Neural cell (in vitro differentiated cells): ENCODE results near the gene SUPT3H. TPM values are rescaled to one million over a fixed set of nuclear protein-coding genes. Genes with fewer than 3 reads are reported as not detected.

Experiments used
- H2AFZ ChIP-seq: fragments of 200-600, 300-800 bp; sonication (generic), shearing (Covaris generic); 2 replicates; pipeline ENCODE4 v1.6.0; 2014; ENCODE audit warnings: low read depth, mild to moderate bottlenecking, antibody characterized with exemption, low read length, moderate library complexity
- H3F3A ChIP-seq: fragments of 200-600 bp; shearing (Covaris generic); 2 replicates; pipeline ENCODE4 v1.6.1; 2016; ENCODE audit warnings: mild to moderate bottlenecking, moderate library complexity, mixed read lengths, antibody characterized with exemption, low read length; ENCODE audit not compliant: insufficient read depth, poor library complexity, severe bottlenecking
- H3K27ac ChIP-seq: fragments of 200-600, 300-800 bp; sonication (generic), shearing (Covaris generic); 2 replicates; pipeline ENCODE4 v1.5.1; 2014; ENCODE audit warnings: mild to moderate bottlenecking, low read length, moderate library complexity
- H3K27me3 ChIP-seq: fragments of 300-800, 200-600 bp; sonication (generic), shearing (Covaris generic); 2 replicates; pipeline ENCODE4 v1.6.0; 2014; ENCODE audit warnings: mild to moderate bottlenecking, low read depth, low read length, moderate library complexity; ENCODE audit not compliant: insufficient read depth
- H3K36me3 ChIP-seq: fragments of 300-800, 200-600 bp; sonication (generic), shearing (Covaris generic); 2 replicates; pipeline ENCODE4 v1.5.1; 2014; ENCODE audit warnings: mild to moderate bottlenecking, antibody characterized with exemption, low read length, moderate library complexity; ENCODE audit not compliant: insufficient read depth
- H3K4me2 ChIP-seq: fragments of 300-800, 200-600 bp; sonication (generic), shearing (Covaris generic); 2 replicates; pipeline ENCODE4 v1.6.0; 2014; ENCODE audit warnings: mild to moderate bottlenecking, low read length
- H3K4me3 ChIP-seq: fragments of 300-800, 200-600 bp; sonication (generic), shearing (Covaris generic); 2 replicates; pipeline ENCODE4 v1.5.1; 2014; ENCODE audit warnings: mild to moderate bottlenecking, low read length, moderate library complexity
- H3K79me2 ChIP-seq: fragments of 200-600 bp; shearing (Covaris generic); replicated peaks from 2 replicates; pipeline ENCODE4 v1.6.0; 2014; ENCODE audit warnings: mild to moderate bottlenecking, low read length, moderate library complexity; ENCODE audit not compliant: insufficient read depth
- H3K9ac ChIP-seq: fragments of 300-800, 200-600 bp; sonication (generic), shearing (Covaris generic); 2 replicates; pipeline ENCODE4 v1.6.1; 2016; ENCODE audit warnings: mild to moderate bottlenecking, low read length, mixed read lengths
- H3K9me2 ChIP-seq: fragments of 200-600 bp; shearing (Covaris generic); 2 replicates; pipeline ENCODE4 v1.6.1; 2016; ENCODE audit warnings: mild to moderate bottlenecking, low read length, mixed read lengths; ENCODE audit not compliant: insufficient read depth
- H3K9me3 ChIP-seq: fragments of 200-600, 300-800 bp; sonication (generic), shearing (Covaris generic); 2 replicates; pipeline ENCODE4 v1.6.1; 2016; ENCODE audit warnings: mild to moderate bottlenecking, mixed run types, low read length, moderate library complexity, mixed read lengths
- H4K20me1 ChIP-seq: fragments of 200-600 bp; shearing (Covaris generic); 2 replicates; pipeline ENCODE4 v1.6.1; 2016; ENCODE audit warnings: mild to moderate bottlenecking, mixed run types; ENCODE audit not compliant: insufficient read depth
- EP300 ChIP-seq: fragments of 450-650 bp; conservative IDR thresholded peaks from 2 replicates; pipeline ENCODE4 v1.6.1; 2014; ENCODE audit warnings: antibody characterized with exemption, mild to moderate bottlenecking, moderate library complexity; ENCODE audit not compliant: poor library complexity, severe bottlenecking
- EZH2 ChIP-seq: fragments of 200-600, 300-800 bp; shearing (Covaris generic), sonication (generic); IDR thresholded peaks from 2 replicates; pipeline ENCODE4 v1.6.1; 2014; ENCODE audit warnings: antibody characterized with exemption, low read length, borderline replicate concordance, mild to moderate bottlenecking; ENCODE audit not compliant: insufficient read depth, poor library complexity, severe bottlenecking
- MXI1 ChIP-seq: fragments of 450-650 bp; conservative IDR thresholded peaks from 2 replicates; pipeline ENCODE4 v1.6.1; 2014; ENCODE audit warnings: antibody characterized with exemption, mild to moderate bottlenecking; ENCODE audit not compliant: poor library complexity, severe bottlenecking
- POLR2AphosphoS5 ChIP-seq: IDR thresholded peaks from 2 replicates; pipeline ENCODE4 v1.6.1; 2012
- RAD21 ChIP-seq: fragments of 450-650 bp; conservative IDR thresholded peaks from 2 replicates; pipeline ENCODE4 v1.6.1; 2014; ENCODE audit warnings: antibody characterized with exemption, mild to moderate bottlenecking, moderate library complexity
- SMC3 ChIP-seq: fragments of 450-650 bp; conservative IDR thresholded peaks from 2 replicates; pipeline ENCODE4 v1.6.1; 2014; ENCODE audit warnings: antibody characterized with exemption, mild to moderate bottlenecking, moderate library complexity; ENCODE audit not compliant: poor library complexity
- TAF1 ChIP-seq: IDR thresholded peaks from 2 replicates; pipeline ENCODE4 v1.6.1; 2012; ENCODE audit warnings: low read depth
- polyA plus RNA-seq: library from polyadenylated mRNA; depleted of rRNA; stranded (reverse); fragments of >200 nt; gene quantifications from 2 replicates; pipeline ENCODE4 v1.2.3, GENCODE V29; 2014
- TF ChIP-seq, protein P1 (sequence below): IDR thresholded peaks from 2 replicates; pipeline ENCODE4 v1.6.1; 2012; ENCODE audit warnings: borderline replicate concordance
- TF ChIP-seq, protein P2 (sequence below): fragments of 450-650 bp; IDR thresholded peaks from 2 replicates; pipeline ENCODE4 v1.5.1; 2014; ENCODE audit warnings: antibody characterized with exemption, mild to moderate bottlenecking, moderate library complexity; ENCODE audit not compliant: poor library complexity, severe bottlenecking

The SUPT3H gene
- polyA plus RNA-seq, 1 donor from 2014 or later: 6.8 TPM

DNA sequence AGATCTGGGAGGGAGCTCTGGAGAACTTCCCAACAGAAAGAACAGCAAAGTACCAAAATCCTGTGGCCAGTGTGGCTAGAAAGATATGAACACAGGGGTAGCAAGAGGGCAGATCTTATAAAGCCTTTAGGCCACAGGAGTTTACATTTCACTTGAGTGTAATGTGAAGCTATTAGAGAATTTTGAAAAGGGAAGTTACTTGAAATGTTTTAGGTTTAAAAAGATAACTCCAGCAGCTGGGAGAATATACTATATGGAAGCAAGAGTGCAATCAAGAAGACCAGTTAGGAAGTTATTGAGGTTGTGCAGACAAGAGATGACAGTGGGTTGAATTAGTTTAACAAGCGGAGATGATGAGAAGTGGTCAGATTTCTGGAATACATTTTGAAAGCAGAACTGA lies 7.9 kb downstream of the SUPT3H start:
- Histone ChIP-seq H4K20me1 (no peaks in the 10 kb centered on the region), H3K27me3 (no peaks in the 10 kb centered on the region), H3K4me2 (no peak overlapping the region), H3K4me3 (no peak overlapping the region), H2AFZ (no peak overlapping the region), H3F3A (no peaks in the 10 kb centered on the region), H3K27ac (no peak overlapping the region), H3K36me3 (no peaks in the 10 kb centered on the region), H3K9me3 (no peaks in the 10 kb centered on the region), H3K9ac (no peak overlapping the region), H3K79me2 (no peaks in the 10 kb centered on the region), H3K9me2 (no peaks in the 10 kb centered on the region)
- TF ChIP-seq SMC3 (no peak), EZH2 (no peak), TAF1 (no peak), POLR2AphosphoS5 (no peak), MXI1 (no peak), EP300 (no peak), RAD21 (no peak)
- TF ChIP-seq, protein P1, sequence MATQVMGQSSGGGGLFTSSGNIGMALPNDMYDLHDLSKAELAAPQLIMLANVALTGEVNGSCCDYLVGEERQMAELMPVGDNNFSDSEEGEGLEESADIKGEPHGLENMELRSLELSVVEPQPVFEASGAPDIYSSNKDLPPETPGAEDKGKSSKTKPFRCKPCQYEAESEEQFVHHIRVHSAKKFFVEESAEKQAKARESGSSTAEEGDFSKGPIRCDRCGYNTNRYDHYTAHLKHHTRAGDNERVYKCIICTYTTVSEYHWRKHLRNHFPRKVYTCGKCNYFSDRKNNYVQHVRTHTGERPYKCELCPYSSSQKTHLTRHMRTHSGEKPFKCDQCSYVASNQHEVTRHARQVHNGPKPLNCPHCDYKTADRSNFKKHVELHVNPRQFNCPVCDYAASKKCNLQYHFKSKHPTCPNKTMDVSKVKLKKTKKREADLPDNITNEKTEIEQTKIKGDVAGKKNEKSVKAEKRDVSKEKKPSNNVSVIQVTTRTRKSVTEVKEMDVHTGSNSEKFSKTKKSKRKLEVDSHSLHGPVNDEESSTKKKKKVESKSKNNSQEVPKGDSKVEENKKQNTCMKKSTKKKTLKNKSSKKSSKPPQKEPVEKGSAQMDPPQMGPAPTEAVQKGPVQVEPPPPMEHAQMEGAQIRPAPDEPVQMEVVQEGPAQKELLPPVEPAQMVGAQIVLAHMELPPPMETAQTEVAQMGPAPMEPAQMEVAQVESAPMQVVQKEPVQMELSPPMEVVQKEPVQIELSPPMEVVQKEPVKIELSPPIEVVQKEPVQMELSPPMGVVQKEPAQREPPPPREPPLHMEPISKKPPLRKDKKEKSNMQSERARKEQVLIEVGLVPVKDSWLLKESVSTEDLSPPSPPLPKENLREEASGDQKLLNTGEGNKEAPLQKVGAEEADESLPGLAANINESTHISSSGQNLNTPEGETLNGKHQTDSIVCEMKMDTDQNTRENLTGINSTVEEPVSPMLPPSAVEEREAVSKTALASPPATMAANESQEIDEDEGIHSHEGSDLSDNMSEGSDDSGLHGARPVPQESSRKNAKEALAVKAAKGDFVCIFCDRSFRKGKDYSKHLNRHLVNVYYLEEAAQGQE: no peak
- TF ChIP-seq, protein P2, sequence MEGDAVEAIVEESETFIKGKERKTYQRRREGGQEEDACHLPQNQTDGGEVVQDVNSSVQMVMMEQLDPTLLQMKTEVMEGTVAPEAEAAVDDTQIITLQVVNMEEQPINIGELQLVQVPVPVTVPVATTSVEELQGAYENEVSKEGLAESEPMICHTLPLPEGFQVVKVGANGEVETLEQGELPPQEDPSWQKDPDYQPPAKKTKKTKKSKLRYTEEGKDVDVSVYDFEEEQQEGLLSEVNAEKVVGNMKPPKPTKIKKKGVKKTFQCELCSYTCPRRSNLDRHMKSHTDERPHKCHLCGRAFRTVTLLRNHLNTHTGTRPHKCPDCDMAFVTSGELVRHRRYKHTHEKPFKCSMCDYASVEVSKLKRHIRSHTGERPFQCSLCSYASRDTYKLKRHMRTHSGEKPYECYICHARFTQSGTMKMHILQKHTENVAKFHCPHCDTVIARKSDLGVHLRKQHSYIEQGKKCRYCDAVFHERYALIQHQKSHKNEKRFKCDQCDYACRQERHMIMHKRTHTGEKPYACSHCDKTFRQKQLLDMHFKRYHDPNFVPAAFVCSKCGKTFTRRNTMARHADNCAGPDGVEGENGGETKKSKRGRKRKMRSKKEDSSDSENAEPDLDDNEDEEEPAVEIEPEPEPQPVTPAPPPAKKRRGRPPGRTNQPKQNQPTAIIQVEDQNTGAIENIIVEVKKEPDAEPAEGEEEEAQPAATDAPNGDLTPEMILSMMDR: no peak

DNA sequence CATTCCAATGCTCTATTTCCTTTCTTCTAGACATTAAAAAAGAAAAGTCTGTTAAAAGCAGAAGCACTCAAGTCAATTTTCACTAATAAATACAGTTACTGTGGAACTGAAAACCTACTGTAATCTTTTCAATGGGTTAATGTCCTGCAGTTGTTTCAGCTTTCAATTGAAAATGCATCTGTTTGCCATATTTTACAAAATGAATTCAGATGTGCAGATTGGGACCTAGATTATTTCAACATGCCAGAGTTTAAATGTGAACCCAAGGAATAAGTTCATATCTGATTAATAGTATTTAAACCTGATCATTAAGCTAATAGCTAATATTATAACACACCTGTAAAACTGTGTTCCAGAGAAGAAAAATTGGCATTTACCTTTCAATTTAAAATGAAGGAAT lies 9.7 kb downstream of the SUPT3H start:
- Histone ChIP-seq H3K36me3 (no peaks in the 10 kb centered on the region), H3K27me3 (no peaks in the 10 kb centered on the region), H3F3A (no peaks in the 10 kb centered on the region), H3K9me3 (no peaks in the 10 kb centered on the region), H3K9me2 (no peaks in the 10 kb centered on the region), H3K4me3 (no peak overlapping the region), H3K79me2 (peaks cover under 1% of the 10 kb centered on the region), H4K20me1 (no peaks in the 10 kb centered on the region), H3K27ac (no peak overlapping the region), H2AFZ (no peak overlapping the region), H3K9ac (no peak overlapping the region), H3K4me2 (no peak overlapping the region)
- TF ChIP-seq POLR2AphosphoS5 (no peak), MXI1 (no peak), EP300 (no peak), TAF1 (no peak), RAD21 (no peak)
- TF ChIP-seq, protein P1: no peak
- TF ChIP-seq, protein P2: no peak
